Glomerular endothelial cell (primary cell): ENCODE measurements around the gene HDAC9. TPM values are rescaled to one million over a fixed set of nuclear protein-coding genes. Genes with fewer than 3 reads are reported as not detected.
"Not testable (repeated sequence)": the region's sequence is repeated elsewhere in the genome, so short reads cannot be mapped to it uniquely, and the experiment has no call there.

Experiments
- DNase-seq: peaks from one replicate; pipeline ENCODE4 v3.0.0-alpha.2; 2011; ENCODE audit warnings: low read depth, low spot score; ENCODE audit errors: extremely low read depth
- total RNA-seq: library from RNA; depleted of rRNA; stranded (reverse); fragments of >200 nt; gene quantifications from 2 replicates; pipeline ENCODE4 v1.2.3, GENCODE V29; 2015

Gene HDAC9
- total RNA-seq, 1 donor from 2014 or later = 24.7 TPM

- no peak for DNase-seq
Measured at GRCh38 chr7:18936265-18936664, 440.7 kb downstream of the HDAC9 start.

- no peak for DNase-seq
Measured at GRCh38 chr7:18939771-18940592, 444.4 kb downstream of the HDAC9 start.

- DNase-seq = no peak
Measured at GRCh38 chr7:18940593-18941134, 445.1 kb downstream of the HDAC9 start.

GRCh38 chr7:18941207-18941606 lies 445.7 kb downstream of the HDAC9 start:
- DNase-seq = no peak

- DNase-seq = no peak
Measured at GRCh38 chr7:18948521-18948920, 453.0 kb downstream of the HDAC9 start.

- no peak for DNase-seq
Measured at GRCh38 chr7:18952846-18953245, 457.3 kb downstream of the HDAC9 start.

GRCh38 chr7:18958627-18959026 lies 463.1 kb downstream of the HDAC9 start:
- no peak for DNase-seq

- DNase-seq = no peak
Measured at GRCh38 chr7:18960725-18961124, 465.2 kb downstream of the HDAC9 start.

GRCh38 chr7:18962031-18962430 lies 466.5 kb downstream of the HDAC9 start:
- no peak for DNase-seq

- DNase-seq = no peak
Measured at GRCh38 chr7:18965657-18966056, 470.1 kb downstream of the HDAC9 start.

GRCh38 chr7:18967755-18968154 lies 472.2 kb downstream of the HDAC9 start:
- not testable (repeated sequence) for DNase-seq

GRCh38 chr7:18971839-18972238 lies 476.3 kb downstream of the HDAC9 start:
- DNase-seq = no peak

GRCh38 chr7:18974803-18975202 lies 479.3 kb downstream of the HDAC9 start:
- no peak for DNase-seq

GRCh38 chr7:18975276-18975675 lies 479.7 kb downstream of the HDAC9 start:
- no peak for DNase-seq

- DNase-seq = no peak
Measured at GRCh38 chr7:18975689-18976280, 480.2 kb downstream of the HDAC9 start.

- no peak for DNase-seq
Measured at GRCh38 chr7:18976715-18977471, 481.3 kb downstream of the HDAC9 start.

GRCh38 chr7:18978108-18978495 lies 482.6 kb downstream of the HDAC9 start:
- DNase-seq = peak; percentile 42

- not testable (repeated sequence) for DNase-seq
Measured at GRCh38 chr7:18990700-18991099, 495.2 kb downstream of the HDAC9 start.

GRCh38 chr7:18993933-18994668 lies 498.6 kb downstream of the HDAC9 start:
- no peak for DNase-seq

- no peak for DNase-seq
Measured at GRCh38 chr7:18995270-18995671, 499.7 kb downstream of the HDAC9 start.
